IPS-15b (cell line): Measurements from ENCODE around the gene POLR2M.

ENCODE experiments used
- H3K27me3 ChIP-seq: one replicate; pipeline ENCODE4 v1.6.1; 2013; ENCODE audit warnings: low read length; ENCODE audit not compliant: control insufficient read depth, insufficient read depth
- H3K36me3 ChIP-seq: one replicate; pipeline ENCODE4 v1.6.1; 2013; ENCODE audit warnings: low read length; ENCODE audit not compliant: control insufficient read depth, insufficient read depth
- H3K4me1 ChIP-seq: one replicate; pipeline ENCODE4 v1.6.1; 2013; ENCODE audit warnings: mild to moderate bottlenecking, low read length; ENCODE audit not compliant: control insufficient read depth, insufficient read depth
- H3K4me3 ChIP-seq: one replicate; pipeline ENCODE4 v1.5.1; 2013; ENCODE audit warnings: low read depth, low read length
- H3K9ac ChIP-seq: one replicate; pipeline ENCODE4 v1.6.1; 2013; ENCODE audit warnings: low read depth, mild to moderate bottlenecking, low read length
- H3K9me3 ChIP-seq: one replicate; pipeline ENCODE4 v1.6.1; 2013; ENCODE audit warnings: mild to moderate bottlenecking, low read length; ENCODE audit not compliant: control insufficient read depth, insufficient read depth

POLR2M gene

DNA sequence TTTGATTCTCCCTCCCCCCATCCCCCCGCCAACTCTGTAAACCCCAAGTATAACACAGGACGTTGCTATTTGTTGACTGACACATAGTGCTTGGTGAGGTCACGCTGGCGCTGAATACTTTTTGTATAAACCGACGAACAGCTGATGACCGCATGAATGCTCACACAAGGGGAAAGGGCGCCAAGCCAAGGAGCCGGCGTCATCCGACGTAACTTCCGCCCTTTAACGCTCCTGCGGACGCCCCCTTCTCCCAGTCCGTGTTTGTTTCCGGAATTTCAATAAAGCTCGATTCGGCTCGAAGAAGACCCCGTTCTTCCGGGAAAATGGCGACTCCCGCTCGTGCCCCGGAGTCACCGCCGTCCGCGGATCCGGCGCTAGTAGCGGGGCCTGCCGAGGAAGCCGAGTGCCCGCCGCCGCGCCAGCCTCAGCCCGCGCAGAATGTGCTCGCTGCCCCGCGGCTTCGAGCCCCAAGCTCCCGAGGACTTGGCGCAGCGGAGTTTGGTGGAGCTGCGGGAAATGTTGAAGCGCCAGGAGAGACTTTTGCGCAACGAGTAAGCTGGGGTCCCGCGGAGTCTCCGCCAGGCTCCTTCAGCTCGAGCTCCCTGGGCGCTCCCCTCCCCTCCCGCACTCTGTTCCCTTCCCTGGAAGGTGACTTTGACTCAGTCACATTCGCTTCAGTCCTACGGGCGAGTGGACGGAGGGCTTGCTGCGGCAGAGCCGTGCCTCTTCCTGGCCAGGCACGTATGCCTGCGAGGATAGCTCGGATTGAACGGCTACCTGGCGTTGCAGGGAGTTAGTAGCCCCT lies at the start of gene POLR2M:
POLR2M (plus strand) TSS at position 310 of the 805 bp plus-strand sequence; CDS start at position 439, 129 bp downstream.
- peak within 1 kb of the TSS; percentile 99 for H3K9ac ChIP-seq
- peak within 1 kb of the TSS; percentile 95 for H3K4me3 ChIP-seq
- H3K9me3 ChIP-seq = no peaks in the 10 kb centered on the region

DNA sequence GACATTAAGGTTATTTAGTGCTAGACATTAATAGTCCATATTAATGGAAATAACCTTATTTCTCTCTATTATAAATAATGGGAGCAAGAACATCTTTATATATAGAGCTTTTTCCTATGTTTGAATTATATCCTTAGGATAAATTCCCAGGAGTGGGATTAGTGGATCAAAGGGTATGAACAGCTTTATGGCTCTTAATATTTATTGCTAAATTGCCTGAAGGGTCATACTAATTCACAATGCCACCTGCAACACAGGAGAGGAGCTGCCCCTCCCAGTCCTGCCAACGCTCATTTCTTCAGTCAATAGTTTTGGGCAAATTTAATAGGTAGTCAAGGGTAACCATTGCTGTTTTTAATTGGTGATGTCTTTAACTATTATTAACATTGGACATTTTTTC lies 48.9 kb upstream of the POLR2M start:
- Histone ChIP-seq H3K4me3 (no peak overlapping the region), H3K9me3 (no peaks in the 10 kb centered on the region), H3K4me1 (no peaks in the 10 kb centered on the region), H3K36me3 (no peaks in the 10 kb centered on the region), H3K9ac (no peak overlapping the region), H3K27me3 (no peaks in the 10 kb centered on the region)

More for the DNA sequence above, at the start of gene POLR2M:
- H3K4me1 ChIP-seq = no peaks in the 10 kb centered on the region
- H3K27me3 ChIP-seq = peaks cover 15% of the 10 kb centered on the region
- peaks cover 5% of the 10 kb centered on the region for H3K36me3 ChIP-seq

DNA sequence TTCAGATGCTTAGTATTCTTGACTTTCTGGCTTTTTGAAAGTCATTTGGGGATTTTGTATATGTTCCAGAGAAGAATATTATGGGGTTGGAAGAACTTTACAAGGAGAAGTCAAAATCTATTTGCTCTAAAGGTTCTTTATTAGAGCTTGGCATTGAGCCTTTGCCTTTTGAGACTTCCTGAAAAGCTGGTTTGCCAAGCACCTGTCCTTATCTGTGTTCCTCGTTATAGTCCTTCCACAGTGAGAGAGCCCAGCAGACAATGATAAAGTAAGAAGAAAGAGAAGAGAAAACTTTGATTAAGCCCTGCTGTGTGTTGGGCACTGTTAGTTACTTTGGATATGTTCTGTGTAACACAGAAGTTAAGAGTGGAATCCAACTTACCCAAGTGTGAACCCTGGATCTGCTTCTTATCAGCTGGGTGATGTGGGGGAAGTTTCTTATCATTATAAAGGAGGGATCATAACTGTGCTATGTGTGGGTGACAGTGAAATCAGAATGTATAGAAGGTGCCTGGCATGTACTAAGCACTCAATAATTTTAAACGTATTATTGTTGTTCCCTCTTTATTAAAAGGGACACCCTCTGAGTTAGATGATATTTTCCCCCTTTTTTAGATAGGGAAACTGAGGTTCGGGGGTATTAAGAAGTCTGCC lies 44.3 kb upstream of the POLR2M start:
- no peaks in the 10 kb centered on the region for H3K4me1 ChIP-seq
- H3K9ac ChIP-seq = no peak overlapping the region
- no peaks in the 10 kb centered on the region for H3K36me3 ChIP-seq
- H3K27me3 ChIP-seq = no peaks in the 10 kb centered on the region
- H3K9me3 ChIP-seq = no peaks in the 10 kb centered on the region
- no peak overlapping the region for H3K4me3 ChIP-seq

DNA sequence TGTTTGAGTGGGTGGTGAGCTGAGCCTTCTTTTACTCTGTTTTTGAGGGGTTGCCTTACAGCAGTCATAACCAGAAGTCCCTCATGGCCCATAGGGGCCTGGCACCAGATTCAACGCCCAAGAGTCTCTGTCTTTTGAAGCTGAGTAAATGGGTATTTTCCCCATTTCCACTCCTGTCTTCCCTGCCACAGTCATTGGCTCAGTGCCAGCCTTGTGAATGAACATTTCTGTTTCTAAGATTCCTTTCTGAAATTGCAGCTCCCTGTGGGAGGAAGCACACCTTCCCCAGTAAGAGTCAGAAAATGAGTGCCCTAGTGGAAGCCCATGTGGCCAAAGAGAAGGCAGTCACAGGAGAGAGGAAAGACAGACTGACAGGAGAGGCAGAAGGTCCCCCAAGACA lies 43.7 kb upstream of the POLR2M start:
- H3K4me3 ChIP-seq = no peak overlapping the region
- H3K4me1 ChIP-seq = no peaks in the 10 kb centered on the region
- no peak overlapping the region for H3K9ac ChIP-seq
- no peaks in the 10 kb centered on the region for H3K36me3 ChIP-seq
- H3K27me3 ChIP-seq = no peaks in the 10 kb centered on the region
- H3K9me3 ChIP-seq = no peaks in the 10 kb centered on the region

DNA sequence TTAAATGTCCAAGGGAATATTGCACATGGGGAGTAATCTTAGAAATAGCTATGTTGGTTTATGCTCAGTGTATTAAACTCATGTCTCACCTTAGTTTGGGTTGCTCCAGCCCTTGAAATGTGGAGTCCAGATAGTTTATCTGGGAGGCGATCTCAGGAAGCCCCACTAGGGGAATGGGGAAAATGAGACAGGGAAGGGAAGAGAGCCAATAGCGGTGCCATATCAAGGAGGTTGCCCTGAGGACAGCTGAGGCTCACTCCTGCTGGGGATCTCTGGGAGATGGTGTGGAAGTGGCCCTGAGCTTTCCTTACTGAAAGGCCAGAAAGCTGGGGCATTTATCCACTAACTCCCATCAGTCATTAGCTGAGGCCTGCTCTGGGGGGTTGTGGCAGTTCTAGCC lies 43.3 kb upstream of the POLR2M start:
- H3K4me1 ChIP-seq = no peaks in the 10 kb centered on the region
- H3K9me3 ChIP-seq = no peaks in the 10 kb centered on the region
- H3K27me3 ChIP-seq = no peaks in the 10 kb centered on the region
- no peak overlapping the region for H3K9ac ChIP-seq
- H3K36me3 ChIP-seq = no peaks in the 10 kb centered on the region
- no peak overlapping the region for H3K4me3 ChIP-seq

DNA sequence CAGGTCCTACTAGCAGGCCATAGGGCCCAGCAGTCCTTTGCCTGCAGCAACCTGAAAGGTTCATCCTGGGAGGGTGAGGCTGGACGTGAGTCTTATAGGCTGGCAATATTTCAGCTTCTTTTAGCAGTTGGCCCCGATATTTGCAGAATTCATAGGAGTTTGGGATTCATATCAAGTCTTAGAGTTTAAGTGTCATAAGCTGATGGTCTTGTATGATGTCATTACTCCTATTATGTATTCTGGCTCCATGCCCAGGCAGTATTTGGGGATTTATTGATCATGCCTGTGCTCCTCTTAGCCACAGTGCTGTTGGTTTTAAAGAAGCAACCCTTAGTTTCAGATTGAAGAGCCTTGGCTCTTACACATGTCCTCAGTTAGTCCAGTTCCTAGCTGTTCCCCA lies 41.3 kb upstream of the POLR2M start:
- no peaks in the 10 kb centered on the region for H3K27me3 ChIP-seq
- no peaks in the 10 kb centered on the region for H3K9me3 ChIP-seq
- no peaks in the 10 kb centered on the region for H3K36me3 ChIP-seq
- no peak overlapping the region for H3K9ac ChIP-seq
- no peak overlapping the region for H3K4me3 ChIP-seq
- H3K4me1 ChIP-seq = no peaks in the 10 kb centered on the region

DNA sequence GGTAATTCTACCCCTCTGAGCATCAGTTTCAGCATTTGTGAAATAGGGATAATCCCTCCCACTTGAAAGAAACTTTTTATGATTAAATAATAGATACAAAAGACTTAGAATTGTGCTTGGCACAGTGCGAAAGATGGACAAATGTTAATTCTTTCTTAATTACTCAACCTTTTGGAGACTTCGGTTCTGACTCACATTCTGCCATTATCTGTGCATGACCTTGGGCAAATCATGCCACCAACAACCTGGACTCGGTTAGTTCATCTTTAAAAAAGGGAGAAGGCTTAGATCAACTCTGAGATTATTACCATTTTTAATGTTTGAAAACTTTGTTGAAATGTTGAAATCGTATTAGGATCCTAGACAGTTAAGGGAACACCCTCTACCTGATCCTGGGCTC lies 40.6 kb upstream of the POLR2M start:
- Histone ChIP-seq H3K9me3 (no peaks in the 10 kb centered on the region), H3K36me3 (no peaks in the 10 kb centered on the region), H3K4me1 (no peaks in the 10 kb centered on the region), H3K4me3 (no peak overlapping the region), H3K9ac (no peak overlapping the region), H3K27me3 (no peaks in the 10 kb centered on the region)

DNA sequence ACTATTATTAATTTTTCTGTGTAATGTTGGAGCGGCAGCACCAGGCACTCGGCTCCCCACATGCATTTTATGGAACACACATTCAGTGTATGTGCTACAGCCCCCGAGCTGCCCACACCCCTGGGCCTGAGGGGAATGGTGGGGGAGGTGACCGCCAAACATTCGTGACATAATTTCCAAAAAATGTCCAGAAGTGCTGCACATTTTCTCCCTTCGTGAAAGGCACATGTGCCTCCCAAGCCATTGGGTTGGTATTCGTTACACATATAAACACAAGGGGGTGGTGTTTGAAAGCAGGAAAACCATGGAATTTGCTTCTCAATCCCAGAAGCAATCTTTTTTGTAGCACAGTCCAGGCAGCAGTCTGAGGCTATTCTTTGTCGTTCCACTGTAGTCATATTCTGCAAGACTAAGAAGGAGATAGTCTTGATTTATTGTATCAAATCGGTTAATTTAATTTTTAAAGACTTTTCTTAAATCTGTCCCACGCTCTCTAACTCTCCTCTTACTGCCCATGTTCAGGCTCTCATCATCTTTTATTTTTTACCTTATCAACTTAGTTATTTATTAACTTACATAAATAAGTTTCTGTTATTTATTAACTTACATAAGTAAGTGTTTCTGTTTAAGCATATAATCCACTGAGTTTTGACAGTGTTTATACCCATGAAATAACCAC lies 39.2 kb upstream of the POLR2M start:
- H3K4me3 ChIP-seq = no peak overlapping the region
- H3K9ac ChIP-seq = no peak overlapping the region
- H3K9me3 ChIP-seq = no peaks in the 10 kb centered on the region
- no peaks in the 10 kb centered on the region for H3K27me3 ChIP-seq
- no peaks in the 10 kb centered on the region for H3K36me3 ChIP-seq
- no peaks in the 10 kb centered on the region for H3K4me1 ChIP-seq

DNA sequence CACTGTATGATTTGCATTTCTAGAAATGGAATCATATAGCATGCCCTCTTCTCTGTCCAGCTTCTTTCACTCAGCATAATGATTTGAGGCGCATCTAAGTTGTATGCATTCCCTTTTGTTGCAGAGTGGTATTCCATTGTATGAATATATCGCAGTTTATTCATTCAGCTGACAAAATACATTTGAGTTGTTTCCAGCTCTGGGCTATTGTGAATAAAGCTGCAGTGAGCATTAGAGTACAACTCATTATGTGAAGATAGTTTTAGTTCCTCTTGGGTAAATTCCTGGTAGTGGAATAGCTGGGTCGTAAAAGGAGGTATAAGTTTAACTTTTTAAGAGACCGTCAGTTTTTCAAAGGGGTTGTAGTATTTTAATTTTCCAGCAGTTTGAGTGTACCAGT lies 38.5 kb upstream of the POLR2M start:
- Histone ChIP-seq H3K4me1 (no peaks in the 10 kb centered on the region), H3K9ac (no peak overlapping the region), H3K4me3 (no peak overlapping the region), H3K27me3 (no peaks in the 10 kb centered on the region), H3K36me3 (no peaks in the 10 kb centered on the region), H3K9me3 (no peaks in the 10 kb centered on the region)

DNA sequence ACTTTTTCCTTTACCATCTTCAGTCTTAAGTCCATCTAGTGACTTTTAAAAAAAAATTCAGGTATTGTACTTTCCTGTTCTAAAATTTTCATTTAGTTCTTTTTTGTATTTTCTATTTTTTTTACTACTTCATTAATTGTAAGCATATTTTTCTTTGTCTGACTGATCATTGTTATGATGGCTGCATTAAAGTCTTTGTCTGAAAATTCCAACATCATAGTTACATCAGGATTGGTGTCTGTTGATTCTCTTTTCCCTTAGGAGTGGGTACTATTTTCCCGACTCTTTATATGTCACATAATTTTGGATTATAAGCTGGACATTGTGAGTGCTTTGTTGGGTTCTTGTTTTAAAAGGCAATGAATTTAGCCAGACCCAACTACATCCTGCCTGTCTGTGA lies 34.9 kb upstream of the POLR2M start:
- Histone ChIP-seq H3K27me3 (no peaks in the 10 kb centered on the region), H3K4me1 (no peaks in the 10 kb centered on the region), H3K9me3 (no peaks in the 10 kb centered on the region), H3K4me3 (no peak overlapping the region), H3K9ac (no peak overlapping the region), H3K36me3 (no peaks in the 10 kb centered on the region)

DNA sequence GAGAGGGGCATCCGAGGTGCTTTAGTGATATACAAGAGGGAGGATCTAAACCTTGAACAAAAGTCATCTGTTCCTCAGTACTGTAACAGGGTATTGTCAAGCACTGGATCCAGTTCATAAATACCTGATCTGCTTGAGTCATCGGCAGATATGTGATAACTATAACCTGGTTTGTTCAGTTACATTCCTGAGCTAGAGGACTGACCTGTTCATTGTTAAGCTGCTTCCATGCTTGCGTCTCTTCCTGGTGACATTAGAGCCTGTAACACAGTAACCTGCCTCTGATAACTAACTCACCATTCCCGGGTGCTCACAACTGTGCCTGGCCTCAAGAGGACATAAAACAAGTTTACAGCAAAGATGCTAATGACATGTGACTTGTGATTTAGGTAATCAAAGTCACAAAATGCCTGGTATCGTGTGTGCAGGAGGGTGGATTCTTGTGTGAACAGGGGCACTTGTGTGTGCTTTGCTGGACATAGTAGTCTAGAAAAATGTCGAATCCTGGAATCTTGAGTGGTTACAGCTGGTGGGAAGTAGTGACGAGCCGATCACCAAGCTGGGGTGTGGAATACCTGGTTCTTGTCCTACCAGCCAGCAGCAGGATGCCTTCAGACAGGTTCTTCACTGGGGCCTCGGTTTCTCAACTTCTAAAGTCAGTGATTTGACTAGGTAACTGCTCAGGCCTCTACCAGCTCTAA lies 30.9 kb upstream of the POLR2M start:
- no peaks in the 10 kb centered on the region for H3K27me3 ChIP-seq
- H3K4me3 ChIP-seq = no peak overlapping the region
- H3K9ac ChIP-seq = no peak overlapping the region
- no peaks in the 10 kb centered on the region for H3K9me3 ChIP-seq
- H3K36me3 ChIP-seq = no peaks in the 10 kb centered on the region
- no peaks in the 10 kb centered on the region for H3K4me1 ChIP-seq
